Spleen (tissue), 7 donors: Measurements from ENCODE around the gene BNC2.

Experiments
- POLR2A ChIP-seq, 3 donors: fragments of 450-650 bp; IDR thresholded peaks; one replicate each; pipeline ENCODE4 v1.5.1; 2017; ENCODE audit warnings: antibody characterized with exemption in 3 of 3, mild to moderate bottlenecking in 1 of 3
- TF ChIP-seq, protein P1 (sequence below), 11 experiments: fragments of 200-600 bp in 7 of 11; fragments of 450-650 bp in 4 of 11; sonication (generic) in 4 of 11; IDR thresholded peaks in 8 of 11; conservative IDR thresholded peaks in 3 of 11; 1 replicate in 7 of 11; 2 replicates in 4 of 11; pipeline versions ENCODE4 v1.4.0 to v1.8.0; 2016 to 2021; ENCODE audit warnings: antibody characterized with exemption in 11 of 11, inconsistent platforms in 4 of 11, mild to moderate bottlenecking in 1 of 11
- donor health status: DM: no; HTN: no; CAD: no; lungs with moderate emphysema.
- donor health status: DM: no; HTN: no; CAD: no.
- donor health status: DM: no; HTN: no; CAD: no.

DNA sequence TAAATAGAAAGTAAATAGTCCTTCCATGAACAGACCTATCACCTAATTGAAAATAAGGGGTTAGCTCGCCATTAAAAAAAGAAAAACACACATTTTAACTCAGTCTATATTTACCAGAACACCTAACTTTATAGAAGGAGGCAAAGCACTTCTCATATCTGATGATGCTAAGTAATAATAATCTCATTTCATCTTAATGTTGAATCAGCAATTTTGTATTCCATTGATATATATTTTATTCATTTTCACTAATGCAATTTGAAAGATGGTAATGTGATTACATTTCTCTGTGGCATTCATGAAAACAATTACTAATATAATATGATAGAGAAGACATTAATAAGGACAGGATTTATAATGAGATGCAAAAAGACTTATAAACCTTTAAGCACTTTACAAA lies 276.7 kb downstream of the BNC2 start:
- TF ChIP-seq, protein P1, sequence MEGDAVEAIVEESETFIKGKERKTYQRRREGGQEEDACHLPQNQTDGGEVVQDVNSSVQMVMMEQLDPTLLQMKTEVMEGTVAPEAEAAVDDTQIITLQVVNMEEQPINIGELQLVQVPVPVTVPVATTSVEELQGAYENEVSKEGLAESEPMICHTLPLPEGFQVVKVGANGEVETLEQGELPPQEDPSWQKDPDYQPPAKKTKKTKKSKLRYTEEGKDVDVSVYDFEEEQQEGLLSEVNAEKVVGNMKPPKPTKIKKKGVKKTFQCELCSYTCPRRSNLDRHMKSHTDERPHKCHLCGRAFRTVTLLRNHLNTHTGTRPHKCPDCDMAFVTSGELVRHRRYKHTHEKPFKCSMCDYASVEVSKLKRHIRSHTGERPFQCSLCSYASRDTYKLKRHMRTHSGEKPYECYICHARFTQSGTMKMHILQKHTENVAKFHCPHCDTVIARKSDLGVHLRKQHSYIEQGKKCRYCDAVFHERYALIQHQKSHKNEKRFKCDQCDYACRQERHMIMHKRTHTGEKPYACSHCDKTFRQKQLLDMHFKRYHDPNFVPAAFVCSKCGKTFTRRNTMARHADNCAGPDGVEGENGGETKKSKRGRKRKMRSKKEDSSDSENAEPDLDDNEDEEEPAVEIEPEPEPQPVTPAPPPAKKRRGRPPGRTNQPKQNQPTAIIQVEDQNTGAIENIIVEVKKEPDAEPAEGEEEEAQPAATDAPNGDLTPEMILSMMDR (IDR thresholded peaks at IDR 0.05 in 8 of 11, conservative IDR thresholded peaks at IDR 0.05 in 3 of 11): no peak
- no peak for TF ChIP-seq POLR2A (IDR thresholded peaks at IDR 0.05)
